ENCODE data around the gene OR6X1.

Gene OR6X1

GRCh38 chr11:123783536-123783935 is 29.2 kb upstream of the OR6X1 start:
- Histone ChIP-seq H3K9me2 (replicated peaks; ENCODE audit: low read depth, low read length) (no peaks in the 10 kb centered on the region), H3K36me3 (ENCODE audit: insufficient read depth, low read length) (no peaks in the 10 kb centered on the region), H3K4me3 (ENCODE audit: low read length, poor library complexity, severe bottlenecking) (no peak overlapping the region), H3K79me2 (ENCODE audit: insufficient read depth, low read length) (no peaks in the 10 kb centered on the region), H2AFZ (ENCODE audit: low read length) (no peak overlapping the region), H3K4me2 (ENCODE audit: low read depth, low read length, poor library complexity, severe bottlenecking) (no peak overlapping the region), H3K4me1 (ENCODE audit: insufficient read depth, low read length, poor library complexity, severe bottlenecking) (no peaks in the 10 kb centered on the region), H3K9me3 (ENCODE audit: insufficient read depth, low read depth, low read length) (no peaks in the 10 kb centered on the region), H3F3A (ENCODE audit: low read depth) (no peaks in the 10 kb centered on the region), H3K9ac (ENCODE audit: low read depth, low read length, poor library complexity, severe bottlenecking) (no peak overlapping the region), H3K27me3 (ENCODE audit: insufficient read depth, low read length, poor library complexity, severe bottlenecking) (no peaks in the 10 kb centered on the region), H4K20me1 (ENCODE audit: insufficient read depth, low read length, poor library complexity, severe bottlenecking) (no peaks in the 10 kb centered on the region)
- TF ChIP-seq CTCF (conservative IDR thresholded peaks at IDR 0.05; ENCODE audit: low read length) (no peak), EZH2phosphoT487 (IDR thresholded peaks at IDR 0.05; ENCODE audit: borderline replicate concordance) (no peak)

GRCh38 chr11:123778511-123778910 is 24.2 kb upstream of the OR6X1 start:
- H3K4me1 ChIP-seq (ENCODE audit: insufficient read depth, low read length, poor library complexity, severe bottlenecking) = no peaks in the 10 kb centered on the region
- no peak overlapping the region for H3K4me2 ChIP-seq (ENCODE audit: low read depth, low read length, poor library complexity, severe bottlenecking)
- no peaks in the 10 kb centered on the region for H3K36me3 ChIP-seq (ENCODE audit: insufficient read depth, low read length)
- H3K27me3 ChIP-seq (ENCODE audit: insufficient read depth, low read length, poor library complexity, severe bottlenecking) = no peaks in the 10 kb centered on the region
- TF ChIP-seq CTCF (conservative IDR thresholded peaks at IDR 0.05; ENCODE audit: low read length) = no peak
- TF ChIP-seq EZH2phosphoT487 (IDR thresholded peaks at IDR 0.05; ENCODE audit: borderline replicate concordance) = no peak
- no peak overlapping the region for H3K9ac ChIP-seq (ENCODE audit: low read depth, low read length, poor library complexity, severe bottlenecking)
- H3K4me3 ChIP-seq (ENCODE audit: low read length, poor library complexity, severe bottlenecking) = no peak overlapping the region
- H3F3A ChIP-seq (ENCODE audit: low read depth) = no peaks in the 10 kb centered on the region
- no peaks in the 10 kb centered on the region for H3K9me3 ChIP-seq (ENCODE audit: insufficient read depth, low read depth, low read length)
- no peaks in the 10 kb centered on the region for H3K79me2 ChIP-seq (ENCODE audit: insufficient read depth, low read length)
- no peaks in the 10 kb centered on the region for H3K9me2 ChIP-seq (replicated peaks; ENCODE audit: low read depth, low read length)
- H2AFZ ChIP-seq (ENCODE audit: low read length) = no peak overlapping the region
- H4K20me1 ChIP-seq (ENCODE audit: insufficient read depth, low read length, poor library complexity, severe bottlenecking) = no peaks in the 10 kb centered on the region

GRCh38 chr11:123775715-123776549 is 21.6 kb upstream of the OR6X1 start:
- no peak for TF ChIP-seq CTCF (conservative IDR thresholded peaks at IDR 0.05; ENCODE audit: low read length)
- no peak for TF ChIP-seq EZH2phosphoT487 (IDR thresholded peaks at IDR 0.05; ENCODE audit: borderline replicate concordance)
- no peak overlapping the region for H3K4me3 ChIP-seq (ENCODE audit: low read length, poor library complexity, severe bottlenecking)
- H3K9me3 ChIP-seq (ENCODE audit: insufficient read depth, low read depth, low read length) = no peaks in the 10 kb centered on the region
- no peaks in the 10 kb centered on the region for H3K27me3 ChIP-seq (ENCODE audit: insufficient read depth, low read length, poor library complexity, severe bottlenecking)
- no peaks in the 10 kb centered on the region for H3K36me3 ChIP-seq (ENCODE audit: insufficient read depth, low read length)
- no peaks in the 10 kb centered on the region for H3K79me2 ChIP-seq (ENCODE audit: insufficient read depth, low read length)
- no peaks in the 10 kb centered on the region for H3K9me2 ChIP-seq (replicated peaks; ENCODE audit: low read depth, low read length)
- H3K9ac ChIP-seq (ENCODE audit: low read depth, low read length, poor library complexity, severe bottlenecking) = no peak overlapping the region
- no peaks in the 10 kb centered on the region for H3K4me1 ChIP-seq (ENCODE audit: insufficient read depth, low read length, poor library complexity, severe bottlenecking)
- H4K20me1 ChIP-seq (ENCODE audit: insufficient read depth, low read length, poor library complexity, severe bottlenecking) = no peaks in the 10 kb centered on the region
- no peak overlapping the region for H3K4me2 ChIP-seq (ENCODE audit: low read depth, low read length, poor library complexity, severe bottlenecking)
- H2AFZ ChIP-seq (ENCODE audit: low read length) = no peak overlapping the region
- H3F3A ChIP-seq (ENCODE audit: low read depth) = no peaks in the 10 kb centered on the region
